ENCODE results near the gene LIN52. TPM values are rescaled to one million over a fixed set of nuclear protein-coding genes. Genes with fewer than 3 reads are reported as not detected.
A peak's percentile ranks its signal among the peaks of the same experiment; 100 is the strongest.

LIN52 gene
- total RNA-seq, 5 donors from 2014 or later (not counting 1 experiment from before 2014, with no cell fraction given) = 9.7 to 11.2 (median 10.7) TPM

GRCh38 chr14:74080820-74081460, 3.8 kb upstream of the LIN52 start:
- DNase-seq = no peak
- Histone ChIP-seq H3K4me1 (ENCODE audit: control insufficient read depth in 1 of 2, extremely low read depth in 1 of 2, insufficient read depth in 2 of 2, low read length in 2 of 2) (peaks cover 11 to 13% of the 10 kb centered on the region in 2 experiments), H3K4me3 (ENCODE audit: control insufficient read depth in 1 of 2, extremely low read depth in 1 of 2, low read length in 1 of 2) (no peak overlapping the region), H3K27ac (ENCODE audit: low read length) (no peak overlapping the region), H3K36me3 (ENCODE audit: control insufficient read depth in 2 of 2, extremely low read depth in 1 of 2, insufficient read depth in 1 of 2, low read length in 1 of 2) (no peaks in the 10 kb centered on the region), H3K9me3 (no peaks in the 10 kb centered on the region), H3K27me3 (replicated peaks in 1 of 2; ENCODE audit: control insufficient read depth in 2 of 2, extremely low read depth in 1 of 2, insufficient read depth in 2 of 2, low read length in 1 of 2) (no peaks in the 10 kb centered on the region)
- H3K4me3 Mint-ChIP-seq = no peak overlapping the region
- ChIA-PET CTCF (no interaction called here), POLR2A (no interaction called here)
- WGBS (ENCODE audit: insufficient coverage) = 91% methylated on average over 2 of the region's 4 CpGs
- H3K36me3 Mint-ChIP-seq = peaks cover 2% of the 10 kb centered on the region
- H3K27me3 Mint-ChIP-seq = no peaks in the 10 kb centered on the region
- no peaks in the 10 kb centered on the region for H3K9me3 Mint-ChIP-seq
- ATAC-seq (replicated peaks in 1 of 4) = no peak
- H3K4me1 Mint-ChIP-seq = peaks cover 28 to 30% (median 29%) of the 10 kb centered on the region in 3 donors
- H3K27ac Mint-ChIP-seq = no peak overlapping the region

GRCh38 chr14:74081491-74081890, 3.3 kb upstream of the LIN52 start:
- Mint-ChIP-seq H3K27me3 (no peaks in the 10 kb centered on the region), H3K36me3 (peaks cover 2% of the 10 kb centered on the region), H3K4me3 (no peak overlapping the region), H3K4me1 (peaks cover 29 to 30% (median 30%) of the 10 kb centered on the region in 3 donors), H3K27ac (no peak overlapping the region), H3K9me3 (no peaks in the 10 kb centered on the region)
- H3K4me1 ChIP-seq (ENCODE audit: control insufficient read depth in 1 of 2, extremely low read depth in 1 of 2, insufficient read depth in 2 of 2, low read length in 2 of 2) = peaks cover 13% of the 10 kb centered on the region in 2 experiments
- no peak for DNase-seq
- ATAC-seq (replicated peaks in 1 of 4) = no peak
- WGBS (ENCODE audit: insufficient coverage) = no CpG with 5 or more reads among the region's 3 CpGs
- CTCF ChIA-PET = interaction anchor here (0.5 to 0.7 kb wide), 3 partner anchors 66 to 178 kb away, joined by 3 to 4 read pairs (median 3); no protein-coding TSS in a partner anchor
- no peak overlapping the region for H3K27ac ChIP-seq (ENCODE audit: low read length)
- POLR2A ChIA-PET = no interaction called here
- no peak overlapping the region for H3K4me3 ChIP-seq (ENCODE audit: control insufficient read depth in 1 of 2, extremely low read depth in 1 of 2, low read length in 1 of 2)
- H3K36me3 ChIP-seq (ENCODE audit: control insufficient read depth in 2 of 2, extremely low read depth in 1 of 2, insufficient read depth in 1 of 2, low read length in 1 of 2) = no peaks in the 10 kb centered on the region
- no peaks in the 10 kb centered on the region for H3K27me3 ChIP-seq (replicated peaks in 1 of 2; ENCODE audit: control insufficient read depth in 2 of 2, extremely low read depth in 1 of 2, insufficient read depth in 2 of 2, low read length in 1 of 2)
- H3K9me3 ChIP-seq = no peaks in the 10 kb centered on the region

GRCh38 chr14:74083161-74083560, 1.6 kb upstream of the LIN52 start:
- Mint-ChIP-seq H3K4me1 (peaks cover 24 to 31% (median 31%) of the 10 kb centered on the region in 3 donors), H3K9me3 (no peaks in the 10 kb centered on the region), H3K4me3 (peak overlapping the region; percentile 92 to 100 (median 98)), H3K36me3 (no peaks in the 10 kb centered on the region), H3K27me3 (no peaks in the 10 kb centered on the region), H3K27ac (no peak overlapping the region)
- Histone ChIP-seq H3K36me3 (ENCODE audit: control insufficient read depth in 2 of 2, extremely low read depth in 1 of 2, insufficient read depth in 1 of 2, low read length in 1 of 2) (no peaks in the 10 kb centered on the region), H3K4me3 (ENCODE audit: control insufficient read depth in 1 of 2, extremely low read depth in 1 of 2, low read length in 1 of 2) (no peak overlapping the region), H3K4me1 (ENCODE audit: control insufficient read depth in 1 of 2, extremely low read depth in 1 of 2, insufficient read depth in 2 of 2, low read length in 2 of 2) (peaks cover 13% of the 10 kb centered on the region in 2 experiments), H3K27ac (ENCODE audit: low read length) (no peak overlapping the region), H3K9me3 (no peaks in the 10 kb centered on the region), H3K27me3 (replicated peaks in 1 of 2; ENCODE audit: control insufficient read depth in 2 of 2, extremely low read depth in 1 of 2, insufficient read depth in 2 of 2, low read length in 1 of 2) (no peaks in the 10 kb centered on the region)
- CTCF ChIA-PET = no interaction called here
- ATAC-seq (replicated peaks in 1 of 4) (no peak), DNase-seq (peak in 1 of 35 experiments; percentile 3)
- no CpG with 5 or more reads among the region's 3 CpGs for WGBS (ENCODE audit: insufficient coverage)
- POLR2A ChIA-PET = interaction anchor here in 1 of 2 donors (0.6 kb wide), 1 partner anchor 12 kb away, joined by 3 read pairs; no protein-coding TSS in a partner anchor

GRCh38 chr14:74083784-74084276, 926 bp upstream of the LIN52 start:
- peak overlapping the region; percentile 92 to 100 (median 98) for H3K4me3 Mint-ChIP-seq
- Histone ChIP-seq H3K27ac (ENCODE audit: low read length) (peak overlapping the region; percentile 46), H3K4me1 (ENCODE audit: control insufficient read depth in 1 of 2, extremely low read depth in 1 of 2, insufficient read depth in 2 of 2, low read length in 2 of 2) (peaks cover 13% of the 10 kb centered on the region in 2 experiments), H3K27me3 (replicated peaks in 1 of 2; ENCODE audit: control insufficient read depth in 2 of 2, extremely low read depth in 1 of 2, insufficient read depth in 2 of 2, low read length in 1 of 2) (no peaks in the 10 kb centered on the region), H3K4me3 (ENCODE audit: control insufficient read depth in 1 of 2, extremely low read depth in 1 of 2, low read length in 1 of 2) (peak overlapping the region; percentile 78 to 80), H3K36me3 (ENCODE audit: control insufficient read depth in 2 of 2, extremely low read depth in 1 of 2, insufficient read depth in 1 of 2, low read length in 1 of 2) (no peaks in the 10 kb centered on the region), H3K9me3 (no peaks in the 10 kb centered on the region)
- ChIA-PET CTCF (interaction anchor here (0.5 kb wide), 2 partner anchors 27 to 49 kb away, joined by 4 read pairs; no protein-coding TSS in a partner anchor), POLR2A (interaction anchor here (0.6 to 0.7 kb wide), 3 partner anchors 10 to 127 kb away, joined by 3 to 7 read pairs (median 4); no protein-coding TSS in a partner anchor)
- DNase-seq (peak in 1 of 35 experiments; percentile 0), ATAC-seq (replicated peaks in 1 of 4) (peak in 1 of 4 experiments; percentile 0)
- H3K9me3 Mint-ChIP-seq = no peaks in the 10 kb centered on the region
- peak overlapping the region; percentile 93 to 99 for H3K27ac Mint-ChIP-seq
- WGBS (ENCODE audit: insufficient coverage) = 5% methylated on average over 11 of the region's 15 CpGs
- H3K27me3 Mint-ChIP-seq = no peaks in the 10 kb centered on the region
- H3K36me3 Mint-ChIP-seq = peaks cover 3% of the 10 kb centered on the region
- H3K4me1 Mint-ChIP-seq = peaks cover 28 to 34% (median 33%) of the 10 kb centered on the region in 3 donors

- Histone ChIP-seq H3K4me1 (ENCODE audit: control insufficient read depth in 1 of 2, extremely low read depth in 1 of 2, insufficient read depth in 2 of 2, low read length in 2 of 2) (peaks cover 13% of the 10 kb centered on the region in 2 experiments), H3K27me3 (replicated peaks in 1 of 2; ENCODE audit: control insufficient read depth in 2 of 2, extremely low read depth in 1 of 2, insufficient read depth in 2 of 2, low read length in 1 of 2) (no peaks in the 10 kb centered on the region), H3K9me3 (no peaks in the 10 kb centered on the region), H3K36me3 (ENCODE audit: control insufficient read depth in 2 of 2, extremely low read depth in 1 of 2, insufficient read depth in 1 of 2, low read length in 1 of 2) (no peaks in the 10 kb centered on the region), H3K4me3 (ENCODE audit: control insufficient read depth in 1 of 2, extremely low read depth in 1 of 2, low read length in 1 of 2) (peak overlapping the region; percentile 80), H3K27ac (ENCODE audit: low read length) (peak overlapping the region; percentile 55)
- H3K27ac Mint-ChIP-seq = peak overlapping the region; percentile 93 to 99
- peak in 1 of 35 experiments; percentile 8 for DNase-seq
- ChIA-PET CTCF (interaction anchor here in 1 of 2 donors (0.6 to 1.0 kb wide), 2 partner anchors 11 to 947 kb away, joined by 3 to 5 read pairs; no protein-coding TSS in a partner anchor), POLR2A (interaction anchor here in 1 of 2 donors (0.6 kb wide), 1 partner anchor 10 kb away, joined by 3 read pairs; no protein-coding TSS in a partner anchor)
- WGBS (ENCODE audit: insufficient coverage) = 0% methylated on average over 15 of the region's 26 CpGs
- peak; percentile 3 to 7 (median 4) for ATAC-seq (replicated peaks in 1 of 4)
- no peaks in the 10 kb centered on the region for H3K27me3 Mint-ChIP-seq
- peak overlapping the region; percentile 92 to 100 (median 98) for H3K4me3 Mint-ChIP-seq
- H3K4me1 Mint-ChIP-seq = peaks cover 34 to 41% (median 36%) of the 10 kb centered on the region in 3 donors
- H3K9me3 Mint-ChIP-seq = no peaks in the 10 kb centered on the region
- peaks cover 7% of the 10 kb centered on the region for H3K36me3 Mint-ChIP-seq
These were observed 386 bp downstream of the LIN52 start for GRCh38 chr14:74085047-74085637.

GRCh38 chr14:74085828-74086227, 1.1 kb downstream of the LIN52 start:
- ChIA-PET CTCF (interaction anchor here in 1 of 2 donors (0.6 kb wide), 1 partner anchor 947 kb away, joined by 5 read pairs; no protein-coding TSS in a partner anchor), POLR2A (interaction anchor here in 1 of 2 donors (0.6 kb wide), 1 partner anchor 10 kb away, joined by 3 read pairs; no protein-coding TSS in a partner anchor)
- H3K27ac Mint-ChIP-seq = peak overlapping the region; percentile 93 to 99
- DNase-seq (no peak), ATAC-seq (replicated peaks in 1 of 4) (no peak)
- H3K27ac ChIP-seq (ENCODE audit: low read length) = no peak overlapping the region
- H3K4me1 ChIP-seq (ENCODE audit: control insufficient read depth in 1 of 2, extremely low read depth in 1 of 2, insufficient read depth in 2 of 2, low read length in 2 of 2) = peaks cover 13% of the 10 kb centered on the region in 2 experiments
- H3K9me3 Mint-ChIP-seq = no peaks in the 10 kb centered on the region
- H3K4me3 Mint-ChIP-seq = peak overlapping the region; percentile 92 to 100 (median 98)
- H3K4me3 ChIP-seq (ENCODE audit: control insufficient read depth in 1 of 2, extremely low read depth in 1 of 2, low read length in 1 of 2) = peak overlapping the region in 1 of 2 donors; percentile 80
- WGBS (ENCODE audit: insufficient coverage) = no CpG with 5 or more reads among the region's 1 CpG
- H3K27me3 Mint-ChIP-seq = no peaks in the 10 kb centered on the region
- H3K4me1 Mint-ChIP-seq = peaks cover 30 to 41% (median 36%) of the 10 kb centered on the region in 3 donors
- no peaks in the 10 kb centered on the region for H3K36me3 ChIP-seq (ENCODE audit: control insufficient read depth in 2 of 2, extremely low read depth in 1 of 2, insufficient read depth in 1 of 2, low read length in 1 of 2)
- H3K27me3 ChIP-seq (replicated peaks in 1 of 2; ENCODE audit: control insufficient read depth in 2 of 2, extremely low read depth in 1 of 2, insufficient read depth in 2 of 2, low read length in 1 of 2) = no peaks in the 10 kb centered on the region
- peaks cover 10% of the 10 kb centered on the region for H3K36me3 Mint-ChIP-seq
- H3K9me3 ChIP-seq = no peaks in the 10 kb centered on the region
